Brain pericyte (primary cell): Measurements from ENCODE around the gene SOCS3.

Experiments used
- DNase-seq: peaks from one replicate; pipeline ENCODE4 v3.0.0-alpha.2; 2012; ENCODE audit warnings: low read depth, low spot score

SOCS3 gene

GRCh38 chr17:78367193-78367592 is 7.3 kb upstream of the SOCS3 start:
- no peak for DNase-seq

GRCh38 chr17:78366109-78366848 is 6.4 kb upstream of the SOCS3 start:
- DNase-seq: peak; percentile 80

GRCh38 chr17:78365561-78366108 is 5.8 kb upstream of the SOCS3 start:
- DNase-seq: peak; percentile 61

GRCh38 chr17:78364436-78365281 is 4.8 kb upstream of the SOCS3 start:
- DNase-seq: no peak

GRCh38 chr17:78362671-78363070 is 2.8 kb upstream of the SOCS3 start:
- no peak for DNase-seq

- no peak for DNase-seq
These were observed 2.4 kb upstream of the SOCS3 start for GRCh38 chr17:78362232-78362631.

- DNase-seq: no peak
These were observed 1.4 kb upstream of the SOCS3 start for GRCh38 chr17:78361225-78361701.

- DNase-seq: no peak
These were observed 721 bp upstream of the SOCS3 start for GRCh38 chr17:78360371-78361224.

GRCh38 chr17:78359321-78359996 is 418 bp downstream of the SOCS3 start:
- no peak for DNase-seq

- no peak for DNase-seq
These were observed 1.1 kb downstream of the SOCS3 start for GRCh38 chr17:78358538-78359320.

GRCh38 chr17:78357672-78358537 is 2.0 kb downstream of the SOCS3 start:
- no peak for DNase-seq

GRCh38 chr17:78357177-78357586 is 2.7 kb downstream of the SOCS3 start:
- DNase-seq: no peak

- no peak for DNase-seq
These were observed 3.7 kb downstream of the SOCS3 start for GRCh38 chr17:78356101-78356713.

- DNase-seq: no peak
These were observed 4.2 kb downstream of the SOCS3 start for GRCh38 chr17:78355701-78356100.

GRCh38 chr17:78355045-78355641 is 4.7 kb downstream of the SOCS3 start:
- DNase-seq: no peak

GRCh38 chr17:78353834-78354233 is 6.0 kb downstream of the SOCS3 start:
- DNase-seq: no peak

GRCh38 chr17:78351449-78352006 is 8.3 kb downstream of the SOCS3 start:
- DNase-seq: peak; percentile 96
